ENCODE results near the gene TYW1. TPM values are rescaled to one million over a fixed set of nuclear protein-coding genes. Genes with fewer than 3 reads are reported as not detected.
"Not testable (repeated sequence)": the region's sequence is repeated elsewhere in the genome, so short reads cannot be mapped to it uniquely, and the experiment has no call there.

Gene TYW1
- total RNA-seq, 1 donor from 2014 or later: 22.7 TPM

GRCh38 chr7:66994051-66994450, 2.6 kb upstream of the TYW1 start:
- intact Hi-C loops (cut with micrococcal nuclease): loop anchor here (2.0 kb wide), 1 partner anchor 581 kb away; no protein-coding TSS in a partner anchor

DNA sequence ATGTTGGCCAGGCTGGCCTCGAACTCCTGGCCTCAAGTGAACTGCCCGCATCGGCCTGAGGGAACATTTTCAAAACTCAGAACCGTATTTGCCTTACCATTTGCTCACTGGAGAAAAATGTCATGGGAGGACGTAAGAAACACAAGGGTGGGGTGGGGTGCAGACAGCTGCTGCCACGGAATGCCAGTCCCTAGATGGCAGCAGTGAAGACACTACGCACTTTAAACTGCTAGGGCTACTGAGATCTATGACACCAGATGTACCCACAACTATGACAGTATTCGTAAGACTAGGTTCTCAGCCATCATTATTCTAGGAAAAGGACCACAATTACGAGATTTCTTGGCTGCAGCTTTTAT, 2.0 kb upstream of the TYW1 start:
- intact Hi-C loops (cut with micrococcal nuclease): loop anchor here (1.0 to 2.0 kb wide), 3 partner anchors 254 to 582 kb away; partner anchors contain the start of gene RABGEF1

GRCh38 chr7:66995050-66995776, 1.4 kb upstream of the TYW1 start, which contains the start of gene SBDS:
Gene SBDS, minus strand, starts transcription at chr7:66995586. Its CDS starts 169 bp downstream, at chr7:66995417.
- intact Hi-C loops (cut with micrococcal nuclease): loop anchor here (1.0 to 2.0 kb wide), 3 partner anchors 255 to 582 kb away; partner anchors contain the start of gene RABGEF1

DNA sequence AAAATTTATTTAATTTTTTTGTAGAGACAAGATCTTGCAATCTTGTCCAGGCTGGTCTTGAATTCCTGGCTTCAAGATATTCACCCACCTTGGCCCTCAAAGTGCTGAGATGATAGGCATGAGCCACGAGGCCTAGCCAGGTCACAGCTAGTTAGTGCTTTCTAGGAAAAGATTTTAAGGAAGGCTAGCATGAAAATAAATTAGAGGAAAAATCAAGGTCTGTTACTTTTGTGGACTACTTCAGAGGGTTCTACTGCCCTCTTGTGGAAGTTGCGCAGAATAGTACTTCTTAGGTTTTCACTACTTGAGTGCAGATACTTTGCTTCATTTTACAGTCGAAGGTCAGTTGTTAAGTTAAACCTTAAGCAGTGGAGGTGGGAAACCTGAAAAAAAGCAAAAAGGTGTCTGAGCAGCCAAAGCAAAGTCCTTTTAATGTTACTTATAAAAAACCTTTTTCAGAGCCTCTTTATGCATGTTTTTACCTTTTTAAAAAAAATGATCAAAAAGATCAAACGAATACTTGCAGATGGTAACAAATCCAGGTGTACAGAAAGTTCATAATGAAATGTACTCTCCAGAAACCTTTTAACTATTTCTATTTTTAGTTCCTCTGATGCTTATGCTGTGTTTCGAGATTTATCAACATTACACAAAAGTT, 4.1 kb downstream of the TYW1 start:
- intact Hi-C loops (cut with micrococcal nuclease): not testable (repeated sequence)

GRCh38 chr7:67004145-67004544, 7.5 kb downstream of the TYW1 start:
- intact Hi-C loops (cut with micrococcal nuclease): not testable (repeated sequence)

DNA sequence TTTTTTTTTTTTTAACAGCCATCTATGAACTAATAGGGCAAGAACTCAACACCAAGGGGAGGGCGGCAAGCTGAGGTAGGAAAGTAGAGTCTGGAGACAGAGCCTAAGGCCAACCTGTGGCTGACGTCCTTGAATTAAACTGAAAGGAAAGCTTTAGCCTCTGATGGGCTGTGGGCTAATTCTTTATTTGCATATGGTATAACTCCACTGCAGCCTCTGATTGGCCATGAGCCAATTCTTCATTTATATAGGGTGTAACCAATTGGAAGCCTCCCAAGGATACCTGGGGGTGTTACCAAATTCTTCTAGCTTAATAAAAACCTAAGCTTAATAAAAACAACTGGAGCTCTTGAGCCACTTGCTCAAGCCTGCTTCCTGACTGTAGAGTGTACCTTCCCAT, 10.3 kb downstream of the TYW1 start:
- intact Hi-C loops (cut with micrococcal nuclease): no loop called here

- intact Hi-C loops (cut with micrococcal nuclease): no loop called here
Observed at GRCh38 chr7:67008260-67008659, 11.6 kb downstream of the TYW1 start.

DNA sequence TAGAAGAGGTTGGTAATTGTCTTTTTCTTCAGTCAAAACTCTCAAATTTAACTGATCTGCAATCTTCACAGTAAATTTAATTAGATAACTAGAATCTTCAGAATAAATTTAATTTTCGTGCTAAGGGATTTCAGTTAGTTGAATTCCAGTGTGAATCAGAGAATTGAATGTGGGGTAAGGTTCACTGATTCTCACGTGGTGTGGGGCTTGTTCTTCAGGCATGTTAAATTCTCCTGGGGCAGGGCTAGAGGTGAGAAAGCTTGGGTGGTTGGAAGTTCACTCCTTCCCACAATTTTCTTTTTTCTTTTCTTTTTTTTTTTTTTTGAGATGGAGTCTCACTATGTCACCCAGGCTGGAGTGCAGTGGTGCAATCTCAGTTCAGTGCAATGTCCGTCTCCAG, 13.0 kb downstream of the TYW1 start:
- intact Hi-C loops (cut with micrococcal nuclease): not testable (repeated sequence)

- intact Hi-C loops (cut with micrococcal nuclease): not testable (repeated sequence)
Observed at GRCh38 chr7:67014076-67014622, 17.5 kb downstream of the TYW1 start.

GRCh38 chr7:67017971-67018370, 21.3 kb downstream of the TYW1 start:
- intact Hi-C loops (cut with micrococcal nuclease): not testable (repeated sequence)

DNA sequence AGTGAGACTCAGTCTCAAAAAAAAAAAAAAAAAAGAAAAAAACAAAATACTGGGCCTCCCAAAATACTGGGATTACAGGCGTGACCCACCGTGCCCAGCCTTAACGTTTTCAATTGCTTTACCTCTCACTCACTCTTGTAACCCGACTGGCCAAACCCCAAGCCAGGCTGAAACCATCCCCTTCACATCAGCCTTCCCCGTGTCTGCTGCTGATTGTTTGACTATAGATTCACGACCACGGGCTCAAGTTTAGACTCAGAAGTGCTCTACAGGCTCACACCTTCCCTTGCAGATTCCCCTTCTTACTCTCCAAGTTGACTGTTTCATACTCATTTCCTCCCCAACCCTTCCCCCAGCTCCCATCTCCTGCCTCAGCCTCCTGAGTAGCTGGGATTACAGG, 22.3 kb downstream of the TYW1 start:
- intact Hi-C loops (cut with micrococcal nuclease): no loop called here

DNA sequence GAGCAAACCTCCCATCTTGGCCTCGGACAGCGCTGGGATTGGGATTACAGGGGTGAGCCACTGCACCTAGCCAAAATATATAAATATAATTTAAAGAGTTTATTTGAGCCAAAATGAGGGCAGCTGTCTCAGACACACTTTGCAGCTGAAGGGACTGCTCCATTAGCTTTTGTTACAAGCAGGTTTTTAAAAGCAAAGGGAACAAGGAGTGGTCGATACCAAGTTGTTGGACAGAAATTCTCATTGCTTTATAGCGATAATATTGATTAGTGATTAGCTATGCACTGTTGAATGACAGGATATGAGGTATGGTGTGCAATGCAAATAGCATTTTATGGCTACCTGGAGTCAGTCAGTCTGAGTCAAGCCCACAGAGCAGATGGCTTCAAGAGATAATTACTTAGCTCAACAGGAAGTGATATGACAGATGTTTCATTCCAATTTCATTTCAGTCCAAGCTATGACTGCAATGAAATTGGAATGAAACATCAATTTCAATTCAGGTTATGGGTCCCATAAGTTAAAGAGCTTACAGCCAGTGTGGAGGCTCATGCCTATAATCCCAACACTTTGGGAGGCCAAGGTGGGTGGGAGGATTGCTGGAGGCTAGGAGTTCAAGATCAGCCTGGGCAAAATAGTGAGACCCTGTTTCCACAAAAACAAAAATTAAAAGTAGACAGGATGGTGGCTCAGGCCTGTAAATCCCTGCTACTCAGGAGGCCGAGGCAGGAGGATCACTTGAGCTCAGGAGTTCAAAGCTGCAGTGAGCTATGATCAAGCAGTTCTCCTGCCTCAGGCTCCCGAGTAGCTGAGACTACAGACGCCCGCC, 23.1 kb downstream of the TYW1 start:
- intact Hi-C loops (cut with micrococcal nuclease): no loop called here

DNA sequence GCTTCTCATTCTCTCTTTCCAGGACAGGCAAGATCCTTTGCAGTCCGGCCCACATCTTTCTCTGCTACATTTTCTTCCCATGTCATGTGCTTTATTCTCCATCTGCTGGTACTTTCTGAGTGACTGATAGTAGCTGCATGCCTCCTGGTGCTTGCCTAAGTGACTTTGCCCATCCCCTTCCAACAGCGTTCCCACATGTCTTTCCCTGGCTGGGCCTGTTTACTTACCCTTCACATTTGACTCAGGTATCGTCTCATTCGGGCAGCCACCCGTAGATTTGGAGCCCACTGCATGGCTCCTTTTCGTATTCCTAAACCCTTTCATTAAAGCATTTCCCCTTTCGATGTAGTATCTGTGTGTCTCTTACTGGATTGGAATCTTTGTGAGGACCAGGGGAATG, 24.6 kb downstream of the TYW1 start:
- intact Hi-C loops (cut with micrococcal nuclease): no loop called here

DNA sequence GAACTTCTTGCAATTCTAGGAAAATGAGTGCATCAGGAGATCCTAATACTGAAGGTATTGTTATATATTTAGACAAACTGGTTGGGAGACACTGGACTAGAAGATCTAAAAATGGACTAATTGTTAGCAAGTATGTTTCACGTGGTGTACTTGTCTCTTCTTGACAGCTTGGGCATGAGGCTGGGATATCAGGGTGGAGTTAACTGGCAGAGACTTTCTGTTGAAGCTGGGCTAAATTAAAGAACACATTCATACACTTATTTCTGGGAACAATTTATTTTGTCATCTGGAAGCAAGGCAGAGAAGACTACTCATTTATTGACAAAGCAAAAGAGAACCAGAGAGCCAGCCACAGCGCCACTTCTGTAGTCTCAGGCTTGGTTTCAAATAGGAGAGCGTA, 25.9 kb downstream of the TYW1 start:
- intact Hi-C loops (cut with micrococcal nuclease): no loop called here

DNA sequence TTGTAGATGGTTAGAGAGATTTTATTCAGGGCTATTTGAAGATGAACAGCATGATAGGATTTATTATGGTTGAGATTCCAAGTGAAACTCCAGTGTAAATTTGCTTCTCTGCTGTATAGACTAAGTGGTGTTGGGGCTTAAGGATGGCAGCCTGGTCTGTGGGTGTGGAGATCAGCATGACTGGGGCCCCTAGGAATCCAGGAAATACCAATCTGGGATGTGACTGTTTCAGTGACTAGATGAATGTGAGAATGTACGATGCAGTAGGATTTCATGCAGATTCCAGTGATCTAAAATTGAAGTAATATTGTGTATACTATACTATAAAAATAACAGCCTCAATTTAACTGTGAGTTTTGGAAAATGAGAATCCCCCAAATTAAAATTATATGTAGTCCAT, 28.8 kb downstream of the TYW1 start:
- intact Hi-C loops (cut with micrococcal nuclease): not testable (repeated sequence)

- intact Hi-C loops (cut with micrococcal nuclease): not testable (repeated sequence)
Observed at GRCh38 chr7:67031685-67032084, 35.1 kb downstream of the TYW1 start.

DNA sequence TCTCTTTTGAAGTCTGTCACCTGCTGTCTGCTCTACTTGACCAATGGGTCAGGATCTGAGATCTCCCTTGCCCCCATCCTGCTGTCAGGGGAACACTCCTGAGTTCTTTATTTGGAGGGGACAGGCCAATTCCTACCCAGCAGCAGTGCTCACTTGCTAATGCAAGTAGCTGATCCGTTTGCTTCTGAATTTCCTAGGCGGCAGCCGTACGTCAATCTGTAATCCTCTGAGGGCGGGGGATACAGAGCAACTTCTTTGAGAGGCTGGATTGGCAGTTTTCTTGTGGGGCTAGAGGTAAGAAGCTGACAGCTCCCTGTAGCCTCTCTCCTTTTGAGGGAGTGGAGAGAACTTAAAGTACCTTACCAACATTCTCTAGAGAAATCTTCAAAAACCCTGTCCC, 36.6 kb downstream of the TYW1 start:
- intact Hi-C loops (cut with micrococcal nuclease): no loop called here

DNA sequence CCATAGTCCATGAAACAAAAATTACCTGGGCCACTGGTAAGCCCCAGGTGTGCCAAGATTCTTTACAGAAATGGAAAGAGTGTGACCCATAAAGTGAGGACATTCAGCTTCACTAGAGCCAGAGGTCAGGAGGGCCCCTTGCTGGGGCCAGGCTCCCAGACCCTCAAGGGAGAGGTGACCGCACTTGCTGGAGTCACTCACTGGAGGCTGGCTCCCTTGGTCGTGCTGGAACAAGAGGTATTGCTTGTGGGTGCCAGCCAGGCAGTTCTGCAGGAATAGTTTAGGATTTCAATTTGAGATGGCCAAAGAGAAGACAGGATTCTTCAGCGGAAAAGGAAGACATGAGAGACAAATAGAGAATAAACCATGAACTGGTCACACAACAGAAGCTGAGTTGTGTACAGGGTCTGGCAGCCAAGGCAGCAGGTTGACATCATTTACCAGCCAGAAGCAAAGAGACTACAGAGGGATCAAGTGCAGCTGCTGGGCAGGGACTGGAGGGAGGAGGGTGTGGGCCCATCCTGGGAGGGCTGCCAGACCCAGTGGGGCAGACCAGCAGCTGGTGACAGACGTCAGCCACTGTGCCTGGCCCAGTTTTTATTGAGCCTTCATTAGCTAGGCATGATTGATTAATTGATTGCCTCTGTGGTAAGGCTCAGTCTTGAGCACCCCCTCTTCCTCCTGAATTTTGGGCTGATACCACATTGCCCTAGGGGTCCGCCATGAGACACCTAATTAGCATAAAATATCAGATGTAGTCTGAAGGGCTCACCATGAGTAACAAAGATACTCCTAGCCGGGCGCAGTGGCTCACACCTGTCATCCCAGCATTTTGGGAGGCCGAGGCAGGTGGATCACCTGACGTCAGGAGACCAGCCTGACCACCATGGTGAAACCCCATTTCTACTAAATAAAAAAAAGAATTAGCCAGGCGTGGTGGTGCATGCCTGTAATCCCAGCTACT, 40.1 kb downstream of the TYW1 start:
- intact Hi-C loops (cut with micrococcal nuclease): not testable (repeated sequence)

GRCh38 chr7:67040832-67041231, 44.2 kb downstream of the TYW1 start:
- intact Hi-C loops (cut with micrococcal nuclease): loop anchor here (5.0 kb wide), 1 partner anchor 261 kb away; no protein-coding TSS in a partner anchor

All from T-helper 1 cell treated with Interleukin-12 subunit alpha and Interleukin-12 subunit beta and Interleukin-4 antibody, amounts not matched to agents 30 ng/mL and 1 ng/mL, for 36 hours (primary cell).